Mammary epithelial cell (primary cell): ENCODE data around the gene UNC119B.

Source experiments
- EZH2 ChIP-seq: IDR thresholded peaks from 2 replicates; pipeline ENCODE4 v1.6.1; 2012; ENCODE audit warnings: low read length, inconsistent platforms, borderline replicate concordance
- TF ChIP-seq, protein P1 (sequence below), 2 donors: IDR thresholded peaks in 1 of 2; conservative IDR thresholded peaks in 1 of 2; 2 replicates each; pipeline ENCODE4 v1.5.1; 2011 to 2012; ENCODE audit warnings: inconsistent platforms in 2 of 2, low read length in 2 of 2, mild to moderate bottlenecking in 2 of 2, control low read depth in 1 of 2, low read depth in 1 of 2; ENCODE audit not compliant: insufficient read depth in 1 of 2; ENCODE audit errors: extremely low read depth in 1 of 2

DNA sequence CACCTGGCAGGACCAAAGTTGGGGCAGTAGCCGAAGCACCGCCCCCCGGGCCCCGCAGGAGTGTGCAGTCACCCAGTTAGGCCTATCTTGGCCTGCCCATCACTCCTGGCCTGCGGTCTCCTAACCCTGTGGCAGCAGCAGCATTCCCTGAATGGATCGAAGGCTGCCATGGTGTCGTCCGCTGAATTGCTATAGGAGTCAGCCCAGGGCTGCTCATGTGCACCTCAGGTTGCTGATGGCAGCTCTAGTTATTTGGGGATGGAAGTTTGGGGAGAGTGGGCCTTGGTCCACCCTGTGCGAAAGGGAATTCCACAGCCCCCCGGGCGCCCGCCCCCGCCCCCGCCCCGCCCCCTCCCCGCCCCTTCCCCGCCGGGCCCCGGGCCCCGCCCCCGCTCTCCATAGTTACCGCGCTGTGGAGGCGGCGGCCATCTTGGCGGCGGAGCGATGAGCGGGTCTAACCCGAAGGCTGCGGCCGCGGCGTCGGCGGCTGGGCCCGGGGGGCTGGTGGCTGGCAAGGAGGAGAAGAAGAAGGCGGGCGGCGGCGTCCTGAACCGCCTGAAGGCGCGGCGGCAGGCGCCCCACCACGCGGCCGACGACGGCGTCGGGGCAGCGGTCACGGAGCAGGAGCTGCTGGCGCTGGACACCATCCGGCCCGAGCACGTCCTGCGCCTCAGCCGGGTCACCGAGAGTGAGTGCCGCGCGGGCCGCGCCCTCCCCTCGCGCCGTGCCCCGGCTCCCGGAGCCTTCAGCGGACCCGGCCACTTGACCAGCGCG lies at the start of gene UNC119B:
- TF ChIP-seq, protein P1, sequence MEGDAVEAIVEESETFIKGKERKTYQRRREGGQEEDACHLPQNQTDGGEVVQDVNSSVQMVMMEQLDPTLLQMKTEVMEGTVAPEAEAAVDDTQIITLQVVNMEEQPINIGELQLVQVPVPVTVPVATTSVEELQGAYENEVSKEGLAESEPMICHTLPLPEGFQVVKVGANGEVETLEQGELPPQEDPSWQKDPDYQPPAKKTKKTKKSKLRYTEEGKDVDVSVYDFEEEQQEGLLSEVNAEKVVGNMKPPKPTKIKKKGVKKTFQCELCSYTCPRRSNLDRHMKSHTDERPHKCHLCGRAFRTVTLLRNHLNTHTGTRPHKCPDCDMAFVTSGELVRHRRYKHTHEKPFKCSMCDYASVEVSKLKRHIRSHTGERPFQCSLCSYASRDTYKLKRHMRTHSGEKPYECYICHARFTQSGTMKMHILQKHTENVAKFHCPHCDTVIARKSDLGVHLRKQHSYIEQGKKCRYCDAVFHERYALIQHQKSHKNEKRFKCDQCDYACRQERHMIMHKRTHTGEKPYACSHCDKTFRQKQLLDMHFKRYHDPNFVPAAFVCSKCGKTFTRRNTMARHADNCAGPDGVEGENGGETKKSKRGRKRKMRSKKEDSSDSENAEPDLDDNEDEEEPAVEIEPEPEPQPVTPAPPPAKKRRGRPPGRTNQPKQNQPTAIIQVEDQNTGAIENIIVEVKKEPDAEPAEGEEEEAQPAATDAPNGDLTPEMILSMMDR (conservative IDR thresholded peaks at IDR 0.05 in 1 of 2, IDR thresholded peaks at IDR 0.05 in 1 of 2; ENCODE audit: extremely low read depth in 1 of 2, insufficient read depth in 1 of 2, low read depth in 1 of 2, low read length in 2 of 2): no peak
- TF ChIP-seq EZH2: no peak
